NOMO-1 treated with dmso at 0.1 percent for 144 hours (cell line): Measurements from ENCODE around the gene NRP1.
A peak's percentile ranks its signal among the peaks of the same experiment; 100 is the strongest.

Source experiments
- DNase-seq: peaks from one replicate; lab custom pipeline; 2025; ENCODE audit not compliant: unreplicated experiment; lab: John Stamatoyannopoulos, UW

The NRP1 gene

GRCh38 chr10:33216661-33217427 lies 117.6 kb downstream of the NRP1 start:
- no peak for DNase-seq

DNA sequence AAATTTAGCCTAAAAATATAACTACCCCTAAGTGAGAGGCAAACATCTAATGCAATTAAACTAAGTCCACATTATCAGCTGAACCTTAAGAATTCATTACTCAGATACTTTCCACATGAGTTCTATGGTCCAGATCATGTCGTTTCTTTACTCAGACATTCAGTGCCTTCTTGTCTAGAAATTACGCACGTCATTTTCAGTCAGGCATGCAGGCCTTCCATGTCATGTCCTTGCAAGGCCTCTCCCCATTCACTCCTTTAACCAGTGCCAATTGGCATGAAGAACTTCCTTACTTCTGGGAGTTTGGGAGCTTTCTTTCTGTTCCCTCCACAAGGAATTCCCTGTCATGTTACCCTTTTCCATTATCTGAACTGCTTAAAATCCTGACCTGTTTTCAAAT lies 118.8 kb downstream of the NRP1 start:
- DNase-seq, result no peak

GRCh38 chr10:33215154-33215553 lies 119.3 kb downstream of the NRP1 start:
- DNase-seq, result no peak

GRCh38 chr10:33214174-33214573 lies 120.3 kb downstream of the NRP1 start:
- DNase-seq, result no peak

GRCh38 chr10:33212061-33212748 lies 122.3 kb downstream of the NRP1 start:
- DNase-seq, result no peak

GRCh38 chr10:33211106-33211878 lies 123.2 kb downstream of the NRP1 start:
- no peak for DNase-seq

GRCh38 chr10:33209802-33210201 lies 124.7 kb downstream of the NRP1 start:
- no peak for DNase-seq

DNA sequence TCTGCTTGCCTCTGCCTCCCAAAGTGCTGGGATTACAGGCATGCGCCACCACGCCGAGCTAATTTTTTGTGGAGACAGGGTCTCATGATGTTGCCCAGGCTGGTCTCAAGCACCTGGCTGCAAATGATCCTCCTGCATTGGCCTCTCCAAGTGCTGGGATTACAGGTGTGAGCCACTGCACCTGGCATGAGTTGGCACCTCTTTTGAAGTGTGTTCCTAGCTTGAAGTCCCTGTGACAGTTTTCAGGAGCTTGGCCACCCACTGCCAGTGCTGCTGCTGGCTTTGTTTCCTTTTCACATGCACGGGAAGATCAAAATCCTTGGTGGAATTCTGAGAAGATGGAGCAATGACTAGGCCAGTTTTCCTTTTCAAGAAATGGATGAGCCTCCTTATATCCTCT lies 126.3 kb downstream of the NRP1 start:
- DNase-seq, result no peak

- no peak for DNase-seq
Observed at GRCh38 chr10:33204031-33204430, 130.4 kb downstream of the NRP1 start.

GRCh38 chr10:33201971-33202370 lies 132.5 kb downstream of the NRP1 start:
- no peak for DNase-seq

DNA sequence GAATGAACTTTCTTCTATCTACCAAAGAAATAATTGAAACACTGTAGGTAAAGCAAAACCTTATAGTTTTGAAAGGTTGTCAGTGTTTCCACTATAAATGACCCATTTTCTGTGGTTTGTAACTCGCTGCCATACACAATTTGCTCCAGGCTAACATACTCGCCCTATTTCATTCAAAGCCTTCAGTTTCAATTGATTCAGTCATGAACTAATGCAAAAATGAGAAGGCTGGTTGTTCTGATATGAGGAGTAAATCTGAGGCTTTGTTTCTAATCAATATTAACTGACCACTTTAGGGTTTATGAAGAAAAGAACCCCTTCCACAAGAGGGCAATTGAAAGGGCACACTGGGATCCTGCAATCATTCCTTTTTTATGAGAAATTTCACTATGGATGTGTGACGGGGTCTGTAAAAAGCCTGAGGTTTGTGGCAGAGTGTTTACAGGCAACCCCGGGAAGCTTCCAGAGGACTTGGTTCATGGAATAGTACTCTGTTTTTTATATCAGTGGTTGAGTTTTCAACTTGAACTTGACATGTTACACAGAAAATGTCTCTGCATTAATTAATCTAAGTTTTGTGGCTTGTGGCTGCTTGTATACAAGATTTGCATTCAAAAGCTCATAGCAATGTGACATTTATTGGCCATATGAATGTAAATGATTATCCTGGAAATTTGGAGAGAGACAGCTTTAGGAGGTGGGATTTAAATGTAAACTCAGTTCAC lies 133.2 kb downstream of the NRP1 start:
- DNase-seq, result no peak

GRCh38 chr10:33199731-33200232 lies 134.7 kb downstream of the NRP1 start:
- DNase-seq, result no peak

GRCh38 chr10:33198610-33199009 lies 135.9 kb downstream of the NRP1 start:
- no peak for DNase-seq

- DNase-seq, result no peak
Observed at GRCh38 chr10:33196710-33197491, 137.6 kb downstream of the NRP1 start.

GRCh38 chr10:33196377-33196706 lies 138.1 kb downstream of the NRP1 start:
- no peak for DNase-seq

DNA sequence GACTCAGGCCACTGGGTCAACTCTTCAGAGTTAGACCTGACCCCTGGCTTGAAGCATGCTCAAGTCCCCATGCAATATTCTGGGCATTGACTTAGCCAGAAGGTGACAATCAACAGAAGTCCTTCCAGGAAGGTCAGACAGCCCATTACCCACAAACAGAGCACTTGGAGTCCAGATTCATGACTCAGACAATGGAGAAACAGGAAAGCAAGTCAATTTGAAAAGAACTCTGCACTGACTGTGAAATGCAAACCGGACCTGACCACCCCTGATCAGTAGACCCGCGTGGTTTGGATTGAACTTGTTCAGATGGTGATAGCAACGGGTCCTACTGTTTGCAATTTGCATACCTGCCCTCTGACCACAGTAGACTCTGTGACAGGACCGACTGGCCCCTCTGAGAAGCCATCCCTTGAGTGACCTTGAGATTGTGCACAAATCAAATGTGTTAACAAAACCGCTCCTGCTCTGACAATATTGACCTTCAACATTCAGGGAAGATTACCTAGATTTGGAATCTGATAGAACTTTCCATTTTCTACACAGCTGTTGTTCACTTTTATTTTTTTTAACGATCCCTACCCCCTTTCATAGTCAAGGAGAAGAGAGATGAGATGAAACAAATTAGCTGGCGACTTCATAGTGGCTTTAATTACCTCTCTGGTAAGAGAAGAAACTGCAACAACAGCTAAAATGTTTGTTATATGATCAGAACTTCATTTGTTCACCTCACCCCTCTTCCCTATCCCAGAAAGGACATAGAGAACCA lies 138.7 kb downstream of the NRP1 start:
- DNase-seq, result no peak

- peak; percentile 40 for DNase-seq
Observed at GRCh38 chr10:33193701-33194521, 140.6 kb downstream of the NRP1 start.

DNA sequence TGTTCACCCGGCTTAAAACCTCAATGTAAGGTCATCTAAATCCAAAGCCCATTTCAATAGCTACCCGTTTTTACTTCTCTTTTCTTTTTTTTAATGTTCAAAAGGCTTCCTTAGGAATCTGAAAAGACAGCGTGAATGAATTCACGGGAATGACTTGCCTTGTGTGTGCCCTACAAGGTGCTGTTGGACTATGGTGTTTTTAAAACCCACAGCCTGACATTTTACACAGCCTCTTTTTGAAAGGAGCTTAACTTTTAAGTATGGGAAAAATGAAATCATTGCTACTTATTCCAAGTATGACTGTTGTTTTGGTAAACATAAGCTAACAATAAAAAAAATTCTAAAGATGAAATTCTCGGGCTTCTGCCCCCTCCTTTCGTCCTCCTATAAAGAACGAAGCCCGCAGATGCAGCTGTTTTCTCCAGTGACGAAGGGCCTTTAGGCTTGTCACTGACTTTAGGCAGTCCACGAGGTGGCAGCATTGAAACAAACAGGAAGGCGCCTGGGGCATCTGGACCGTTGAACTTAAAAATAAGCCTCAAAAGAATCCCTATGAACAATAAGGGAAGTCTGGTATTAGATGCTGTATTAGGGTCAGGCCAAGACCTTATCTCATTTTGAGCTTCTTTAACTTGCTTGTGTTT lies 141.3 kb downstream of the NRP1 start:
- DNase-seq, result peak; percentile 63
